KMS-11 (cell line): ENCODE data around the gene CLTCL1.
"Not testable (repeated sequence)": the region's sequence is repeated elsewhere in the genome, so short reads cannot be mapped to it uniquely, and the experiment has no call there.

ENCODE experiments used
- H2AFZ ChIP-seq: fragments of 200-600 bp; sonication (generic); 2 replicates; pipeline ENCODE4 v1.6.1; 2016; ENCODE audit warnings: antibody characterized with exemption, mixed run types, low read depth
- H3K27ac ChIP-seq: fragments of 200-600 bp; sonication (generic); 2 replicates; pipeline ENCODE4 v1.6.1; 2016; ENCODE audit warnings: mild to moderate bottlenecking, mixed run types
- H3K27me3 ChIP-seq: fragments of 200-600 bp; sonication (generic); 2 replicates; pipeline ENCODE4 v1.6.1; 2017; ENCODE audit warnings: mild to moderate bottlenecking, low read depth, mixed run types, moderate library complexity; ENCODE audit not compliant: insufficient read depth
- H3K36me3 ChIP-seq: fragments of 200-600 bp; sonication (generic); 2 replicates; pipeline ENCODE4 v1.6.1; 2017; ENCODE audit warnings: mild to moderate bottlenecking, mixed run types; ENCODE audit not compliant: insufficient read depth
- H3K4me1 ChIP-seq: fragments of 200-600 bp; sonication (generic); 2 replicates; pipeline ENCODE4 v1.6.1; 2016; ENCODE audit warnings: mild to moderate bottlenecking, low read depth, mixed run types; ENCODE audit not compliant: poor library complexity, severe bottlenecking
- H3K4me2 ChIP-seq: fragments of 200-600 bp; sonication (generic); 2 replicates; pipeline ENCODE4 v1.7.0; 2016; ENCODE audit warnings: mild to moderate bottlenecking, mixed run types
- H3K4me3 ChIP-seq: fragments of 200-600 bp; sonication (generic); IDR thresholded peaks from 2 replicates; pipeline ENCODE4 v1.6.1; 2017; ENCODE audit warnings: low read depth, low read length, mixed read lengths; ENCODE audit not compliant: insufficient read depth
- H3K79me2 ChIP-seq: fragments of 200-600 bp; sonication (generic); 2 replicates; pipeline ENCODE4 v1.6.1; 2016; ENCODE audit warnings: low read depth, mixed run types; ENCODE audit not compliant: insufficient read depth
- H3K9ac ChIP-seq: fragments of 200-600 bp; sonication (generic); 2 replicates; pipeline ENCODE4 v1.6.1; 2016; ENCODE audit warnings: mild to moderate bottlenecking, mixed run types
- H4K20me1 ChIP-seq: fragments of 200-600 bp; sonication (generic); 2 replicates; pipeline ENCODE4 v1.6.1; 2016; ENCODE audit warnings: mild to moderate bottlenecking, mixed run types; ENCODE audit not compliant: insufficient read depth
- CTCF ChIP-seq: fragments of 200-600 bp; sonication (generic); conservative IDR thresholded peaks from 2 replicates; pipeline ENCODE4 v1.6.1; 2017; ENCODE audit warnings: low read depth, mild to moderate bottlenecking, antibody characterized with exemption, low read length, moderate library complexity, mixed read lengths

Gene CLTCL1

DNA sequence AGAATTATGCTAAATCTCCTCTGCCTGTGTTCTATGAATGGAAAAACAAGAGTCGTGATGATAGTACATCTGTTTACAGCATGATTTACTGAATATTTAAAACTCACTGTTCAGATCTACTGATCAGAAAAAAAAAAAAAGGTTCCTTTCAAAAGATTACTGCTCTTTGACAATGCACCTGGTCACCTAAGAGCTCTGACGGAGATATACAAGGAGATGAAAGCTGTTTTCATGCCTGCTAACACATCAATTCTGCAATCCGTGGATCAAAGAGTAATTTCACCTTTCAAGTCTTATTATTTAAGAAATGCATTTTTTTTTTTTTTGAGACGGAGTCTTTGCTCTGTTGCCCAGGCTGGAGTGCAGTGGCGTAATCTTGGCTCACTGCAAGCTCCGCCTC, 30.7 kb downstream of the CLTCL1 start:
- Histone ChIP-seq H3K27me3 (no peaks in the 10 kb centered on the region), H3K4me2 (no peak overlapping the region), H2AFZ (no peak overlapping the region), H3K9ac (no peak overlapping the region), H3K4me1 (peaks cover 5% of the 10 kb centered on the region), H4K20me1 (no peaks in the 10 kb centered on the region), H3K36me3 (no peaks in the 10 kb centered on the region), H3K79me2 (no peaks in the 10 kb centered on the region), H3K27ac (no peak overlapping the region), H3K4me3 (no peak overlapping the region)
- TF ChIP-seq CTCF: no peak

GRCh38 chr22:19260194-19260593, 31.3 kb downstream of the CLTCL1 start:
- H3K9ac ChIP-seq: no peak overlapping the region
- H3K4me3 ChIP-seq: no peak overlapping the region
- H3K27ac ChIP-seq: no peak overlapping the region
- H4K20me1 ChIP-seq: no peaks in the 10 kb centered on the region
- peaks cover 5% of the 10 kb centered on the region for H3K4me1 ChIP-seq
- H3K79me2 ChIP-seq: no peaks in the 10 kb centered on the region
- H3K27me3 ChIP-seq: no peaks in the 10 kb centered on the region
- no peak overlapping the region for H2AFZ ChIP-seq
- H3K36me3 ChIP-seq: no peaks in the 10 kb centered on the region
- no peak for TF ChIP-seq CTCF
- H3K4me2 ChIP-seq: no peak overlapping the region

DNA sequence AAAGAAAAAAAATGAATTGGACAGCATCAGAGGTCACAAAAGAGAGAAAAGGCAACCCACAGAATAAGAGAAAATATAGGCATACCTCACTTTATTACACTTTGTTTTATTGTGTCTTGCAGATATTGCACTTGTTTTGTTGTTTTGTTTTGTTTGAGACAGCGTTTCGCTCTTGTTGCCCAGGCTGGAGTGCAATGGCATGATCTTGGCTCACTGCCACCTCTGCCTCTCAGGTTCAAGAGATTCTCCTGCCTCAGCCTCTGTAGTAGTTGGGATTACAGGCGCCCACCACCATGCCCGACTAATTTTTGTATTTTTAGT, 32.6 kb downstream of the CLTCL1 start:
- not testable (repeated sequence) for H3K9ac ChIP-seq, H2AFZ ChIP-seq, H3K36me3 ChIP-seq

GRCh38 chr22:19258371-19258770, 33.1 kb downstream of the CLTCL1 start:
- Histone ChIP-seq H4K20me1 (no peaks in the 10 kb centered on the region), H3K36me3 (no peaks in the 10 kb centered on the region)
- no peak for TF ChIP-seq CTCF

More for the DNA sequence above, 32.6 kb downstream of the CLTCL1 start:
- H3K27ac ChIP-seq, H4K20me1 ChIP-seq, H3K4me3 ChIP-seq, H3K4me1 ChIP-seq, H3K4me2 ChIP-seq, H3K79me2 ChIP-seq, H3K27me3 ChIP-seq: not testable (repeated sequence)

DNA sequence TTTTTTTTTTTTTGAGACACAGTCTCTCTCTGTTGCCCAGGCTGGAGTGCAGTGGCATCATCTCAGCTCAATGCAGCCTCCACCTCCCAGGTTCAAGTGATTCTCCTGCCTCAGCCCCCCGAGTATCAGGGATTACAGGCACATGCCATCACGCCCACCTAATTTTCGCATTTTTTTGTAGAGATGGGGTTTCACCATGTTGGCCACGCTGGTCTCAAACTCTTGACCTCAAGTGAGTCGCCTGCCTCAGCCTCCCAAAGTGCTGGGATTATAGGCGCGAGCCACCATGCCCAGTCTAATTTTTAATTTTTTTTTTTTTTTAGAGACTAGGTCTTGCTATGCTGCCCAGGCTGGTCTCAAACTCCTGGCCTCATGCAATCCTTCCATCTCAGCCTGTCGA, 35.2 kb downstream of the CLTCL1 start:
- not testable (repeated sequence) for H3K4me1 ChIP-seq, H2AFZ ChIP-seq, H3K27me3 ChIP-seq

More at GRCh38 chr22:19258371-19258770, 33.1 kb downstream of the CLTCL1 start:
- no peak overlapping the region for H3K9ac ChIP-seq
- no peaks in the 10 kb centered on the region for H3K27me3 ChIP-seq
- no peak overlapping the region for H2AFZ ChIP-seq
- H3K4me2 ChIP-seq: no peak overlapping the region
- peaks cover 5% of the 10 kb centered on the region for H3K4me1 ChIP-seq
- no peak overlapping the region for H3K27ac ChIP-seq
- H3K4me3 ChIP-seq: no peak overlapping the region
- no peaks in the 10 kb centered on the region for H3K79me2 ChIP-seq

More for the DNA sequence above, 35.2 kb downstream of the CLTCL1 start:
- not testable (repeated sequence) for H3K4me3 ChIP-seq, H3K79me2 ChIP-seq, H3K9ac ChIP-seq, H3K36me3 ChIP-seq, H4K20me1 ChIP-seq, H3K4me2 ChIP-seq, H3K27ac ChIP-seq
